Fibroblast of lung (primary cell): Measurements from ENCODE around the gene MYH13.

Experiments
- CTCF ChIP-seq, 2 donors: IDR thresholded peaks in 1 of 2; conservative IDR thresholded peaks in 1 of 2; 1 replicate in 1 of 2; 2 replicates in 1 of 2; pipeline ENCODE4 v1.5.1; 2011 to 2012; ENCODE audit warnings: low read length in 2 of 2, control low read depth in 1 of 2, inconsistent platforms in 1 of 2, low read depth in 1 of 2, mild to moderate bottlenecking in 1 of 2
- EZH2 ChIP-seq: IDR thresholded peaks from 2 replicates; pipeline ENCODE4 v1.5.1; 2012; ENCODE audit warnings: low read length, control low read depth, mild to moderate bottlenecking; ENCODE audit errors: missing control alignments

- TF ChIP-seq CTCF (conservative IDR thresholded peaks at IDR 0.05 in 1 of 2, IDR thresholded peaks at IDR 0.05 in 1 of 2; ENCODE audit: low read depth in 1 of 2, low read length in 2 of 2) (no peak), EZH2 (no peak)
Measured at GRCh38 chr17:10290041-10290440, 82.8 kb downstream of the MYH13 start.
